Neural cell (in vitro differentiated cells): ENCODE measurements around the gene CAMK1D.

ENCODE experiments used
- EP300 ChIP-seq: fragments of 450-650 bp; conservative IDR thresholded peaks from 2 replicates; pipeline ENCODE4 v1.6.1; 2014; ENCODE audit warnings: antibody characterized with exemption, mild to moderate bottlenecking, moderate library complexity; ENCODE audit not compliant: poor library complexity, severe bottlenecking
- EZH2 ChIP-seq: fragments of 200-600, 300-800 bp; shearing (Covaris generic), sonication (generic); IDR thresholded peaks from 2 replicates; pipeline ENCODE4 v1.6.1; 2014; ENCODE audit warnings: antibody characterized with exemption, low read length, borderline replicate concordance, mild to moderate bottlenecking; ENCODE audit not compliant: insufficient read depth, poor library complexity, severe bottlenecking
- POLR2AphosphoS5 ChIP-seq: IDR thresholded peaks from 2 replicates; pipeline ENCODE4 v1.6.1; 2012
- RAD21 ChIP-seq: fragments of 450-650 bp; conservative IDR thresholded peaks from 2 replicates; pipeline ENCODE4 v1.6.1; 2014; ENCODE audit warnings: antibody characterized with exemption, mild to moderate bottlenecking, moderate library complexity
- SMC3 ChIP-seq: fragments of 450-650 bp; conservative IDR thresholded peaks from 2 replicates; pipeline ENCODE4 v1.6.1; 2014; ENCODE audit warnings: antibody characterized with exemption, mild to moderate bottlenecking, moderate library complexity; ENCODE audit not compliant: poor library complexity
- TF ChIP-seq, protein P1 (sequence below): fragments of 450-650 bp; IDR thresholded peaks from 2 replicates; pipeline ENCODE4 v1.5.1; 2014; ENCODE audit warnings: antibody characterized with exemption, mild to moderate bottlenecking, moderate library complexity; ENCODE audit not compliant: poor library complexity, severe bottlenecking
- TF ChIP-seq, protein P2 (sequence below): IDR thresholded peaks from 2 replicates; pipeline ENCODE4 v1.6.1; 2012; ENCODE audit warnings: borderline replicate concordance

DNA sequence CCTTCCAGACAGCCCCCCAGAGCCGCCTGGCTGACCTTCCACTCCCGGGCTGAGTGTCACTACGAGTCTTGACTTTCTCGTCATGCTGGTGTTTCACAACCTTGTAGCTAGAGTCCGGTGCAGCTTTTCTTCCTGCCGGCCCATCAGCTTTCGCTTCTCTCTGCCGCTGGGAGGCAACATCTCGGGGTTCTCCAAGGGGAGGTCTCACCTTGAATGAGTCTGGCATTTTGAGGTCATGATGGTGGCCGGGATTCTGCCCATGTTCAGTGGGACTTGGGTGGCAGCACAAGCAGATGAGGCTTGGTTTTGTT lies 285.2 kb downstream of the CAMK1D start:
- TF ChIP-seq EP300: no peak
- TF ChIP-seq, protein P1, sequence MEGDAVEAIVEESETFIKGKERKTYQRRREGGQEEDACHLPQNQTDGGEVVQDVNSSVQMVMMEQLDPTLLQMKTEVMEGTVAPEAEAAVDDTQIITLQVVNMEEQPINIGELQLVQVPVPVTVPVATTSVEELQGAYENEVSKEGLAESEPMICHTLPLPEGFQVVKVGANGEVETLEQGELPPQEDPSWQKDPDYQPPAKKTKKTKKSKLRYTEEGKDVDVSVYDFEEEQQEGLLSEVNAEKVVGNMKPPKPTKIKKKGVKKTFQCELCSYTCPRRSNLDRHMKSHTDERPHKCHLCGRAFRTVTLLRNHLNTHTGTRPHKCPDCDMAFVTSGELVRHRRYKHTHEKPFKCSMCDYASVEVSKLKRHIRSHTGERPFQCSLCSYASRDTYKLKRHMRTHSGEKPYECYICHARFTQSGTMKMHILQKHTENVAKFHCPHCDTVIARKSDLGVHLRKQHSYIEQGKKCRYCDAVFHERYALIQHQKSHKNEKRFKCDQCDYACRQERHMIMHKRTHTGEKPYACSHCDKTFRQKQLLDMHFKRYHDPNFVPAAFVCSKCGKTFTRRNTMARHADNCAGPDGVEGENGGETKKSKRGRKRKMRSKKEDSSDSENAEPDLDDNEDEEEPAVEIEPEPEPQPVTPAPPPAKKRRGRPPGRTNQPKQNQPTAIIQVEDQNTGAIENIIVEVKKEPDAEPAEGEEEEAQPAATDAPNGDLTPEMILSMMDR: no peak
- no peak for TF ChIP-seq EZH2
- TF ChIP-seq RAD21: no peak
- no peak for TF ChIP-seq POLR2AphosphoS5
- TF ChIP-seq SMC3: no peak
- TF ChIP-seq, protein P2, sequence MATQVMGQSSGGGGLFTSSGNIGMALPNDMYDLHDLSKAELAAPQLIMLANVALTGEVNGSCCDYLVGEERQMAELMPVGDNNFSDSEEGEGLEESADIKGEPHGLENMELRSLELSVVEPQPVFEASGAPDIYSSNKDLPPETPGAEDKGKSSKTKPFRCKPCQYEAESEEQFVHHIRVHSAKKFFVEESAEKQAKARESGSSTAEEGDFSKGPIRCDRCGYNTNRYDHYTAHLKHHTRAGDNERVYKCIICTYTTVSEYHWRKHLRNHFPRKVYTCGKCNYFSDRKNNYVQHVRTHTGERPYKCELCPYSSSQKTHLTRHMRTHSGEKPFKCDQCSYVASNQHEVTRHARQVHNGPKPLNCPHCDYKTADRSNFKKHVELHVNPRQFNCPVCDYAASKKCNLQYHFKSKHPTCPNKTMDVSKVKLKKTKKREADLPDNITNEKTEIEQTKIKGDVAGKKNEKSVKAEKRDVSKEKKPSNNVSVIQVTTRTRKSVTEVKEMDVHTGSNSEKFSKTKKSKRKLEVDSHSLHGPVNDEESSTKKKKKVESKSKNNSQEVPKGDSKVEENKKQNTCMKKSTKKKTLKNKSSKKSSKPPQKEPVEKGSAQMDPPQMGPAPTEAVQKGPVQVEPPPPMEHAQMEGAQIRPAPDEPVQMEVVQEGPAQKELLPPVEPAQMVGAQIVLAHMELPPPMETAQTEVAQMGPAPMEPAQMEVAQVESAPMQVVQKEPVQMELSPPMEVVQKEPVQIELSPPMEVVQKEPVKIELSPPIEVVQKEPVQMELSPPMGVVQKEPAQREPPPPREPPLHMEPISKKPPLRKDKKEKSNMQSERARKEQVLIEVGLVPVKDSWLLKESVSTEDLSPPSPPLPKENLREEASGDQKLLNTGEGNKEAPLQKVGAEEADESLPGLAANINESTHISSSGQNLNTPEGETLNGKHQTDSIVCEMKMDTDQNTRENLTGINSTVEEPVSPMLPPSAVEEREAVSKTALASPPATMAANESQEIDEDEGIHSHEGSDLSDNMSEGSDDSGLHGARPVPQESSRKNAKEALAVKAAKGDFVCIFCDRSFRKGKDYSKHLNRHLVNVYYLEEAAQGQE: no peak
